A375 (cell line): Measurements from ENCODE around the gene CD81. TPM values are rescaled to one million over a fixed set of nuclear protein-coding genes. Genes with fewer than 3 reads are reported as not detected.

Source experiments
- small RNA-seq: library from RNA; depleted of rRNA; stranded (forward); fragments of <200 nt; gene quantifications from one replicate; pipeline ENCODE3, GENCODE V24; 2014
- total RNA-seq: library from RNA; depleted of rRNA; stranded (reverse); fragments of >200 nt; shearing (Covaris generic); gene quantifications from 2 replicates; pipeline ENCODE4 v1.2.3, GENCODE V29; 2014; rRNA removed

CD81 gene
- total RNA-seq, result 81.7 and 83.2 TPM in 2 replicates

GRCh38 chr11:2376751-2377451, at the start of gene CD81:
TSS of gene CD81 (plus strand) at chr11:2377310. CDS start at chr11:2377550, 240 bp downstream.

GRCh38 chr11:2400069-2400761, 23.1 kb downstream of the CD81 start, which contains the start of gene TSSC4:
TSS of gene TSSC4 (plus strand) at chr11:2400750. CDS start at chr11:2402634, 1,884 bp downstream.

GRCh38 chr11:2443881-2444820, 67.0 kb downstream of the CD81 start, which contains the start of gene TRPM5:
TSS of gene TRPM5 (minus strand) at chr11:2444514. CDS start at chr11:2423036, 21,478 bp downstream.

GRCh38 chr11:2444821-2445745, 68.0 kb downstream of the CD81 start, which contains the start of gene KCNQ1:
TSS of gene KCNQ1 (plus strand) at chr11:2445008. CDS start at chr11:2445099, 91 bp downstream.

Small RNA genes within 50 kb of the gene (small RNA-seq; reads per million reads assigned to genes)
- gene RF00019, result not detected

Other genes with a start within 250 kb of the CD81 start
- not detected in 2 replicates for gene IGF2, start 237.9 kb upstream of the CD81 start, total RNA-seq
- not detected in 2 replicates for gene INS, start 216.1 kb upstream of the CD81 start, total RNA-seq
- gene TH, start 205.5 kb upstream of the CD81 start, total RNA-seq, result not detected in 2 replicates
- gene ASCL2, start 106.7 kb upstream of the CD81 start, total RNA-seq, result not detected in 2 replicates
- gene C11orf21, start 75.4 kb upstream of the CD81 start, total RNA-seq, result not detected in 2 replicates
- 0.90 TPM in 1 of 2 replicates, not detected in the other for gene TSPAN32, start 75.3 kb upstream of the CD81 start, total RNA-seq
- 56.0 and 64.3 TPM in 2 replicates for gene TSSC4, start 23.4 kb downstream of the CD81 start, total RNA-seq
- not detected in 2 replicates for gene TRPM5, start 67.2 kb downstream of the CD81 start, total RNA-seq
- gene KCNQ1, start 67.7 kb downstream of the CD81 start, total RNA-seq, result 0.08 TPM in 1 of 2 replicates, not detected in the other